ENCODE data around the gene KRT35. TPM values are rescaled to one million over a fixed set of nuclear protein-coding genes. Genes with fewer than 3 reads are reported as not detected.

The KRT35 gene
- total RNA-seq, 2 experiments from 2014 or later, result not detected

DNA sequence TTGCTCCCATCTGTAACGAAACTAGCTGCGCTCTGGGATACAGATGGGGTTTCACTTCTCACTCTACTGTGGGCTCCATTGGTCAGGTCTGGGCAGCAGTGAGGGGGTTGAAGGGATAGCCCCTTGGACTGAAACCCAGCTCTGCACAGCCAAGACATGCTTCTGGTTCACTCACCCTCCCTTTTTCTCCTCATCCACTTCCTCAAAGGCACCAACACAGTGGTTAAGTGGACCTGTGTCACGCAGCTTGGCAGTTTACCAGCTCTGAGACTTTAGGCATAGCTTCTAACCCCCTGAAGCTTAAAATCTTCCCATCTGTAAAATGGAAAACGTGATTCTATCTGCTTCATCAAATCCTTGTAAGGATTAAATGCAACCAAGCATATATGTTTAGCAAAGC is 28.7 kb downstream of the KRT35 start:
- POLR2A ChIA-PET, result no interaction called here
- Mint-ChIP-seq H3K4me1 (no peaks in the 10 kb centered on the region), H3K27ac (no peak overlapping the region), H3K36me3 (ENCODE audit: low read depth) (no peaks in the 10 kb centered on the region), H3K27me3 (no peaks in the 10 kb centered on the region), H3K4me3 (no peak overlapping the region), H3K9me3 (no peaks in the 10 kb centered on the region)
- DNase-seq, result no peak
- CTCF ChIA-PET, result interaction anchor here (0.8 kb wide), 1 partner anchor 97 kb away, joined by 3 read pairs; no protein-coding TSS in a partner anchor

DNA sequence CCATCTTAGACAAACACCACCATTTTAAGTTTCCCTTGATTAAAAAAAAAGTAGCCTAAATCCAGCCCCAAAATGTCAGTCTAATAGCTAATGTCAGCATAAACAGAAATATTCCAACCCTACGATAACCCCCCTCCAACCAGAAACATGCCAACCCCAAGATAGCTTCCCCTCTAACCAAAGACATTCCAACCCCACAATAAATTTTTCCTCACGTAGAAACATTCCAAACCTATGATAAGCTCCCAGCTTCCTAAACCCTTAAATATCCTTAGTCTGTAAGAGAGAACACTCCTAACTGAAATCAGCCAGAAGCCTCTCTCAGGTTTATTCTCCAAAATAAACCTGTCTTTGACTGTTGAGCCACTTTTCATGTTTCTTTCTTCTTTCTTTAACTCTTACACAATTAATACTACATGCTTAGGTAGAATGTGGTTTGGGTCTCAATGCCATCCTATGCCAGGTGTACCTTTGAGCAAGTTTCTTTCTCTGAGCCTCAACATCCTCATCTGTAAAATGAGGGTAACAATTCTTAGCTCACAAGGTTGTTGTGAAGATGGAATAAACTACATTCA is 29.7 kb downstream of the KRT35 start:
- H3K9me3 Mint-ChIP-seq, result no peaks in the 10 kb centered on the region
- no peaks in the 10 kb centered on the region for H3K36me3 Mint-ChIP-seq (ENCODE audit: low read depth)
- H3K4me3 Mint-ChIP-seq, result no peak overlapping the region
- H3K4me1 Mint-ChIP-seq, result no peaks in the 10 kb centered on the region
- DNase-seq, result no peak
- ChIA-PET POLR2A (no interaction called here), CTCF (no interaction called here)
- no peaks in the 10 kb centered on the region for H3K27me3 Mint-ChIP-seq
- H3K27ac Mint-ChIP-seq, result no peak overlapping the region

DNA sequence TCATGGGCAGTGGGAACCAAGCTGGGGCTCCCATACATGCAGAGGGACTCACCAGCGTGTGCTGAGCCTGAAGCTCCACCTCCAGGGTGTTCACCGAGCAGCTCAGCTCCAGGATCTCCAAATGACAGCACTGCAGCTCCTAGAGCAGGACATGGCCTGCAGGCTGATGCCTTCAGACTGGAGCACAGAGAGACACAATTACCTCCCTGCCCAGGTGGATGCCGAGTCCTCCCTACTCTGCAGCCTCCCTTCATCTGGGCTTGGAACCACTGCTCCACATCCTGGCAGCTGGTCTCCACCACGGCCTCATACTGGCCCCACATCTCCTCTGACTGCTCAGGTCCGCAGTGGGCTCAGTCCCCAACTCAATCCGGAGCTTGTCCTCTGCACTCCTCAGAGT is 31.9 kb downstream of the KRT35 start:
- no peaks in the 10 kb centered on the region for H3K36me3 Mint-ChIP-seq (ENCODE audit: low read depth)
- no peak for DNase-seq
- ChIA-PET POLR2A (no interaction called here), CTCF (no interaction called here)
- no peaks in the 10 kb centered on the region for H3K9me3 Mint-ChIP-seq
- no peaks in the 10 kb centered on the region for H3K4me1 Mint-ChIP-seq
- peaks cover 3% of the 10 kb centered on the region for H3K27me3 Mint-ChIP-seq
- H3K4me3 Mint-ChIP-seq, result no peak overlapping the region
- H3K27ac Mint-ChIP-seq, result no peak overlapping the region

DNA sequence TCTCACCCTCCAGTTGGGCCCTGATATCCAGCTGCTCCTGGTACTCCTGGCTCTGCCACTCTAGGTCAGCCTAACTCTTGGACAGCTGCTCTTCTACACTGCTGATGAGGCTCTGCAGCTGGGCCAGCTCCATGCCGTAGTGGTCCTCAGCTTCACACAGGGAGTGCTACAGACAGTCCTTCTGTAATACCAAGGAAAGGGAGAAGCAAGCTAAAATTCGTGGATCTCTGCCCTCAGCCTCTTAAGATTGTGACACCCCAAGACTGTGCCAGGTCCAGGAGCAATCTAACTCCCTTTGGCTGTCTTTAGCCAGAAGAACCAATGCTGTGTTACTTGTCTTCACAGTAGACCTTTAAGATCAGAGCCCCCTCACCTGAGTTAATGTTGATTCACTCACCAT is 32.4 kb downstream of the KRT35 start:
- Mint-ChIP-seq H3K4me3 (no peak overlapping the region), H3K36me3 (ENCODE audit: low read depth) (no peaks in the 10 kb centered on the region), H3K27me3 (peaks cover 3% of the 10 kb centered on the region), H3K27ac (no peak overlapping the region), H3K4me1 (no peaks in the 10 kb centered on the region), H3K9me3 (no peaks in the 10 kb centered on the region)
- CTCF ChIA-PET, result no interaction called here
- POLR2A ChIA-PET, result no interaction called here
- no peak for DNase-seq

DNA sequence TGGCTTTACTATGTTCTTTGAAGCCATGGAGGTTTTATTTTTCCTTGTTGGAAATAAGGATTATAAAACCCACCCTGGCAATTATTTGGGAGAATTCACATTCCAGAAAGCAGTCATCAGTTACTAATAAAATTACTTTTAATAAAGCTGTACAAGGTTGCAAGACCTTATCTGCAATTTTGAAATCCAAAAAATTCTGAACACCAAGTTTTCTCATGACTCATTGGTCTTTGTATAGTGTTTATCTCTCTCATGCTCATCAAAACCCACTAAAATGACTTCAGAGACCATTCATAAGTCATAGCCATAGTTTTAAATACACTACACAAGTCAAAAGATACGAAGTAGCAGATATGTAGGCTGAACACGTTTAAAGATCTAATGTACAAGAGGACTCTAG is 34.1 kb downstream of the KRT35 start:
- no peaks in the 10 kb centered on the region for H3K36me3 Mint-ChIP-seq (ENCODE audit: low read depth)
- H3K4me1 Mint-ChIP-seq, result no peaks in the 10 kb centered on the region
- H3K27me3 Mint-ChIP-seq, result peaks cover 5% of the 10 kb centered on the region
- CTCF ChIA-PET, result no interaction called here
- DNase-seq, result no peak
- POLR2A ChIA-PET, result no interaction called here
- H3K27ac Mint-ChIP-seq, result no peak overlapping the region
- no peaks in the 10 kb centered on the region for H3K9me3 Mint-ChIP-seq
- H3K4me3 Mint-ChIP-seq, result no peak overlapping the region

DNA sequence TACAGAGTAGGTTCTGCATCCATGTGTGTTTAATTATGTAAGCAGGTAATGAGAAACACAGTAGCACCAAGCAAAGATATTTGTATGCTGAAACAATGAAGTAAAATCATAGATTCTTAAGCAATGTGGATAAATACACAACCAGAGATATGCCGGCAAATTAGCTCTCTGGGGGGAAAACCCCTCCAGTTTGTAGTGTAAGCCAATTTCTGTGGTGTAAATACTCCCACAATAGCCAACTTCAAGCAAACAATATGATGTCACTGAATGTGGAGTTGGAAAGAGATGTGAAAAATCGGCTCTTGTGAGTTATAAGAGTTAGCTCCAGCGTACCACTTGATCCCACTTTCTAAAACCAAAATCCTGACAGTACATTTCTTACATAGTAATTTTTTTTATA is 36.3 kb downstream of the KRT35 start:
- ChIA-PET CTCF (no interaction called here), POLR2A (no interaction called here)
- no peak for DNase-seq
- Mint-ChIP-seq H3K4me3 (no peak overlapping the region), H3K27ac (no peak overlapping the region), H3K4me1 (no peaks in the 10 kb centered on the region), H3K9me3 (no peaks in the 10 kb centered on the region), H3K36me3 (ENCODE audit: low read depth) (no peaks in the 10 kb centered on the region), H3K27me3 (peaks cover 5% of the 10 kb centered on the region)

DNA sequence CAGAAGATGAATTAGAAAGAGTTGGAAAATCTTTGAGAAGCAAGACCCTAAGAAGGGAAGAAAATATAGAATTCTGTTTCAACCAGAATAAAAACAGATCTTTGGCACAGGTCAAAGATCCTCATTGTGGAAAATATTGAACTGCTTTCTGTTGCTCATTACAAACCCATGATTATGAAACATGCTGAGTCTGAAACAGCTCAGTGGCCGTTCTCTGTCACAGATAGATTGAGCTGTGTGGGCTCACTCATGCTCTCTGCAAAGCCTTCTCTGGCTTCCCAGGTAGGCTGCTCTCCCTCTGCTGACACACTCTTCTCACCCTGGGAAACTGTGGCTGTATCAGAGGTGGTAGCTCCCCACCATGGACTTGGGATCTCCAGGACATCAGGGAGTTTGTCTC is 36.8 kb downstream of the KRT35 start:
- Mint-ChIP-seq H3K9me3 (no peaks in the 10 kb centered on the region), H3K4me3 (no peak overlapping the region), H3K27ac (no peak overlapping the region), H3K36me3 (ENCODE audit: low read depth) (no peaks in the 10 kb centered on the region), H3K4me1 (no peaks in the 10 kb centered on the region), H3K27me3 (peaks cover 5% of the 10 kb centered on the region)
- no peak for DNase-seq
- POLR2A ChIA-PET, result no interaction called here
- CTCF ChIA-PET, result no interaction called here

DNA sequence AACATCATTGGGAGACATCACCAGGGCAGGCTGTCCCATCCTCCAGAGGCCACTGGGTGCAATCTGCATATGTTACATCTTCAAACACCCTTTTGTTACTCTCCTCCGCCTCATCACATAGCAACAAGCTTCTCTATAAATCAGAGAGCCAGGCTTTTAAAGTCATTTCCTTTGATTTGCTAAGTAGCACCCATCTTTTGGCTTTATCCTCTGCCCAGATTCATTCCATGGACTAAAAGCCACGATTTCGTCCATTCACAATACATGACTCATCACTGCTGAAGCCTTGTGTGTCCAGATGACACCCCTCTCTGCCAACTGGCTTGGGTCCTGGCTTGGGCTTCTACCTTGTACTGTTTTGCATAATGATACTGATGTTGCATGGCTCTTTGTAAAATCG is 38.2 kb downstream of the KRT35 start:
- CTCF ChIA-PET, result no interaction called here
- Mint-ChIP-seq H3K36me3 (ENCODE audit: low read depth) (no peaks in the 10 kb centered on the region), H3K9me3 (no peaks in the 10 kb centered on the region), H3K4me3 (no peak overlapping the region), H3K4me1 (no peaks in the 10 kb centered on the region), H3K27ac (no peak overlapping the region), H3K27me3 (peaks cover 5% of the 10 kb centered on the region)
- POLR2A ChIA-PET, result no interaction called here
- DNase-seq, result no peak

DNA sequence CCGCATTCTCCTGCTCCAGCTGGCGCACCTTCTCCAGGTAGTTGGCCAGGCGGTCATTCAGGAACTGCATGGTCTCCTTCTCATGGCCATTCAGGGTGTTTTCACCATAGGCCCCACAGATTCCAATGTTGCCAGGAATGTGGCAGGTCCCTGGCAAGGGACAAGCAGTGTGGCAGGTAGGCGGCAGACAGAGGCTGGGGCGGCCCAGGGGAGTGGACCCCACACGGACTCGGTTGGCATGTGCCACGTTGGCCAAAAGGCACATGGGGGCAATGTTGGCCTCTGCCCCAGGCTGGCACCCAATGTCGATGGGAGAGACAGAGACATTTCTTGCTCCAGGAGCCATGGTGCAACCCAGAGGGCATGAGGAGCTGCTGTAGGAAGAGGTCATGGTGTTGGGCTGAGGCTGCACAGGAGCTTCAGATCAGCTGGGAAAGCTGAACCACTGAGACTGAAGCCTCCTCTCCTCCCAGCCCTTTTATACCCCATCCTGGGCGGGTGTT is 40.4 kb downstream of the KRT35 start, which contains the start of gene KRT38:
TSS of gene KRT38 (minus strand) at position 453 of the 503 bp plus-strand sequence. CDS start at position 391, 62 bp downstream.
- H3K4me1 Mint-ChIP-seq, result no peaks in the 10 kb centered on the region
- H3K27me3 Mint-ChIP-seq, result peaks cover 3% of the 10 kb centered on the region
- H3K36me3 Mint-ChIP-seq (ENCODE audit: low read depth), result no peaks in the 10 kb centered on the region
- no peak within 1 kb of the TSS for H3K4me3 Mint-ChIP-seq
- CTCF ChIA-PET, result no interaction called here
- H3K9me3 Mint-ChIP-seq, result no peaks in the 10 kb centered on the region
- no peak within 1 kb of the TSS for H3K27ac Mint-ChIP-seq
- DNase-seq, result no peak
- POLR2A ChIA-PET, result no interaction called here

DNA sequence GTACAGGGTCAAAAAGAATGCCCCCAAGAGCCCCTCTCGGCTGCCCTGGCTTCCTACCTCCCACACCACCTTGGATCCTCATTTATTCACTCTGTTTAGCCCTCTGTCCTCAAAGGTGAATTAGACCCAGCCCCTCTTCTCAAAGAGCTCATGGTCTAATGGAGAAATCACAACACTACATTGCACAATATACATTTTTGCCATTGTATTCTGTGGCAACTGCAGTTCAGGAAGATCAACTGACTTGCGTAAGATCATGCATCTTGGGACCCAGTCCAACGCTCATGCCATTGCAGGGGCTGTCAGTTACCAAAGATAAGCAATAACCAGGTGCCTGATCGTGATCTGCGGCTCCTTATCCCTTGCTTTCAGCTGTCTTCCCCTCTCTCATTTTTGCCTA is 41.6 kb downstream of the KRT35 start:
- ChIA-PET POLR2A (no interaction called here), CTCF (no interaction called here)
- Mint-ChIP-seq H3K4me1 (no peaks in the 10 kb centered on the region), H3K4me3 (no peak overlapping the region), H3K27me3 (peaks cover 3% of the 10 kb centered on the region), H3K9me3 (no peaks in the 10 kb centered on the region), H3K36me3 (ENCODE audit: low read depth) (no peaks in the 10 kb centered on the region), H3K27ac (no peak overlapping the region)
- DNase-seq, result no peak

DNA sequence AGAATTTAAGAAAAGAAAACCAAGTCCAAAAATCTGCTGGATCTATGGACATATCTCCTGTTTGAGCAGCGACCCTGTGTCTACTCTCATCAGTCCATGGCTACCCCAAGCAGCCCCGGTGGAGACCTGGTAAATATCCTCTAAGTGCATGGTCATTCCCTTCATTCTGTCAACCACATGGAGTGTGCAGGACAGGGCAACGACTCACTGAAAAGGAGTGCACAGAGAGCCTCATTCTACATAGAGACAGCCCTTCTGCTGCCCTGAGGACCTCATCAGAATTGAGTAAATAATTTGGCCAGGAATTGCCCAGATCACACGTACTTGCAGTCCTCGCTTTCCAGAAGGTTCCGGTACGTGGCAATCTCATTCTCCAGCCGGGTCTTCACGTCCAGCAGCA is 43.2 kb downstream of the KRT35 start:
- H3K9me3 Mint-ChIP-seq, result no peaks in the 10 kb centered on the region
- H3K27me3 Mint-ChIP-seq, result peaks cover 1% of the 10 kb centered on the region

DNA sequence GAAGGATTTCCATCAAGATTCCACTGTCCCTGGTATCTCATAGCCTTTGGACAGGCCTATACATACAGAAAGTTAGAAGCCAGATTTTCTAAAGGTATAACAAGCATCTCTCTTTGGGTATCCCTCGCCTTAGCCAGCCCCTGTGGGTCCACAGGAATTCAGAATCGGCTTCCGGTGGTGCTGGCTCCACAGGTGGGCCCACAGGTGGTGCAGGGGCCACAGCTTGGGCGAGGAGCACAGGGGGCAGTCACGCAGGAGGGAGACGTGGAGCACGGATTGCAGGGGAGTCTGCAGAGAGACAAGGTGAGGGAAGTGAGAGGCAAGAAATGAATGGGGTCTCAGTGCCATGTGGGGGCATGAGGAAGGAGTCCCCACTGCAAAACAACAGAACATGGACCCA is 43.7 kb downstream of the KRT35 start:
- Mint-ChIP-seq H3K4me3 (no peak overlapping the region), H3K27me3 (peaks cover 1% of the 10 kb centered on the region), H3K27ac (no peak overlapping the region), H3K4me1 (no peaks in the 10 kb centered on the region), H3K9me3 (no peaks in the 10 kb centered on the region), H3K36me3 (ENCODE audit: low read depth) (no peaks in the 10 kb centered on the region)
- ChIA-PET POLR2A (no interaction called here), CTCF (no interaction called here)
- DNase-seq, result no peak

More for the DNA sequence above, 43.2 kb downstream of the KRT35 start:
- no peaks in the 10 kb centered on the region for H3K4me1 Mint-ChIP-seq
- no peak overlapping the region for H3K27ac Mint-ChIP-seq
- no peak for DNase-seq
- POLR2A ChIA-PET, result no interaction called here
- H3K4me3 Mint-ChIP-seq, result no peak overlapping the region
- H3K36me3 Mint-ChIP-seq (ENCODE audit: low read depth), result no peaks in the 10 kb centered on the region
- CTCF ChIA-PET, result no interaction called here

DNA sequence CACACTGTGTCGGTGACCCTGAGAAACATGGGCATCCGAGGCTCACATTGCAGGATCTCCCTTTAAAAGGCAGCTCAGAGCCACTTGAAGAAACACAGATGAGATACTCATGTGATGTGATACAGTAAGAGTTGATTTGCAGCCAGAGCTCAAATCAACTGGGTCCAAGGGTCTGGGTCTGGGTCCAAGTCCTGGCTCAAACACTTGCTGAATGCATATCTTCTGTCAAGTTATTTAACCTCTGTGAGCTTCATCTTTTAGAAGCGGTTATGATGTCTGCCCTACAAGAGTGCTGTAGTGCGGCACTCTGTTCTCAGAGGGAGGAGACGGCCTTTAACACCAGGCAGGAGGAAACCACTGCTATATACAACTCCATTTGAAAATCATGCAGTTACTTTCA is 46.5 kb downstream of the KRT35 start:
- H3K27ac Mint-ChIP-seq, result no peak overlapping the region
- no peak for DNase-seq
- H3K4me3 Mint-ChIP-seq, result no peak overlapping the region
- H3K36me3 Mint-ChIP-seq (ENCODE audit: low read depth), result no peaks in the 10 kb centered on the region
- H3K27me3 Mint-ChIP-seq, result peaks cover 2% of the 10 kb centered on the region
- ChIA-PET CTCF (no interaction called here), POLR2A (no interaction called here)
- no peaks in the 10 kb centered on the region for H3K4me1 Mint-ChIP-seq
- H3K9me3 Mint-ChIP-seq, result no peaks in the 10 kb centered on the region

DNA sequence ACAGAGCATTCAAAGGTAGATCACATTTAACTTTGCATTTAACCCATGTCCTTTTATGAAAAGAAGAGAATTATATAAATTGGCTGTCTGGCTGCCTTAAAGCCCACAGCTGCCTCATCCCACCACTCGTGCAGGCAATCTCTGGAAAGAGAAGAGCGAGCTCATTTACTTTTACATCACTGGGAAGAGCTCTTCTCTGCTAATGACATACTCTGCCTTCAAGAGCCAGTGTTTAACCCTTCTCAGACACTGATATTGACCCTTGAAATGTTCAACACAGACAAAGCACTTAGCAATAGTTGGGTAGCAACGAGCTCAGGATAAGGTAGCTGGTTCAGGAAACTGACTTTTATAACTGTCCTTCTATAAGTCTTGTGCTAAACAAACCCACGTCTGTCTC is 46.9 kb downstream of the KRT35 start:
- ChIA-PET CTCF (no interaction called here), POLR2A (no interaction called here)
- DNase-seq, result no peak
- H3K4me3 Mint-ChIP-seq, result no peak overlapping the region
- no peaks in the 10 kb centered on the region for H3K9me3 Mint-ChIP-seq
- H3K4me1 Mint-ChIP-seq, result no peaks in the 10 kb centered on the region
- no peaks in the 10 kb centered on the region for H3K36me3 Mint-ChIP-seq (ENCODE audit: low read depth)
- H3K27ac Mint-ChIP-seq, result no peak overlapping the region
- H3K27me3 Mint-ChIP-seq, result peaks cover 2% of the 10 kb centered on the region

All from activated CD4-positive, alpha-beta memory T cell treated with anti-CD3 and anti-CD28 coated beads, Interleukin-2, amount 10 ng/mL, durations not matched to agents 7 days and 5 days (primary cell).